ENCODE results near the gene CMIP. TPM values are rescaled to one million over a fixed set of nuclear protein-coding genes. Genes with fewer than 3 reads are reported as not detected.

The CMIP gene
- polyA plus RNA-seq, 1 donor from 2014 or later: 15.1 TPM

- Histone ChIP-seq H3K9me3 (ENCODE audit: low read length) (no peaks in the 10 kb centered on the region), H3K9ac (ENCODE audit: low read length) (no peak overlapping the region), H2AFZ (ENCODE audit: low read depth, low read length) (no peak overlapping the region), H3K4me2 (ENCODE audit: low read length) (no peak overlapping the region), H3F3A (ENCODE audit: insufficient read depth, low read length, poor library complexity, severe bottlenecking) (no peaks in the 10 kb centered on the region), H3K79me2 (replicated peaks; ENCODE audit: insufficient read depth, low read length) (peaks cover 18% of the 10 kb centered on the region), H4K20me1 (ENCODE audit: insufficient read depth) (no peaks in the 10 kb centered on the region), H3K9me2 (ENCODE audit: insufficient read depth, low read length) (no peaks in the 10 kb centered on the region), H3K4me3 (ENCODE audit: low read length) (no peak overlapping the region), H3K36me3 (ENCODE audit: insufficient read depth, low read length) (no peaks in the 10 kb centered on the region), H3K27ac (ENCODE audit: low read length) (no peak overlapping the region), H3K27me3 (ENCODE audit: insufficient read depth, low read depth, low read length) (no peaks in the 10 kb centered on the region)
- TF ChIP-seq MXI1 (conservative IDR thresholded peaks at IDR 0.05; ENCODE audit: poor library complexity, severe bottlenecking) (no peak), REST (IDR thresholded peaks at IDR 0.05; ENCODE audit: borderline replicate concordance) (no peak), POLR2AphosphoS5 (IDR thresholded peaks at IDR 0.05) (no peak), EZH2 (IDR thresholded peaks at IDR 0.05; ENCODE audit: borderline replicate concordance, insufficient read depth, low read length, poor library complexity, severe bottlenecking) (no peak), EP300 (conservative IDR thresholded peaks at IDR 0.05; ENCODE audit: poor library complexity, severe bottlenecking) (no peak), TAF1 (IDR thresholded peaks at IDR 0.05; ENCODE audit: low read depth) (no peak), RAD21 (conservative IDR thresholded peaks at IDR 0.05) (no peak), SMC3 (conservative IDR thresholded peaks at IDR 0.05; ENCODE audit: poor library complexity) (no peak)
- TF ChIP-seq, protein P1, sequence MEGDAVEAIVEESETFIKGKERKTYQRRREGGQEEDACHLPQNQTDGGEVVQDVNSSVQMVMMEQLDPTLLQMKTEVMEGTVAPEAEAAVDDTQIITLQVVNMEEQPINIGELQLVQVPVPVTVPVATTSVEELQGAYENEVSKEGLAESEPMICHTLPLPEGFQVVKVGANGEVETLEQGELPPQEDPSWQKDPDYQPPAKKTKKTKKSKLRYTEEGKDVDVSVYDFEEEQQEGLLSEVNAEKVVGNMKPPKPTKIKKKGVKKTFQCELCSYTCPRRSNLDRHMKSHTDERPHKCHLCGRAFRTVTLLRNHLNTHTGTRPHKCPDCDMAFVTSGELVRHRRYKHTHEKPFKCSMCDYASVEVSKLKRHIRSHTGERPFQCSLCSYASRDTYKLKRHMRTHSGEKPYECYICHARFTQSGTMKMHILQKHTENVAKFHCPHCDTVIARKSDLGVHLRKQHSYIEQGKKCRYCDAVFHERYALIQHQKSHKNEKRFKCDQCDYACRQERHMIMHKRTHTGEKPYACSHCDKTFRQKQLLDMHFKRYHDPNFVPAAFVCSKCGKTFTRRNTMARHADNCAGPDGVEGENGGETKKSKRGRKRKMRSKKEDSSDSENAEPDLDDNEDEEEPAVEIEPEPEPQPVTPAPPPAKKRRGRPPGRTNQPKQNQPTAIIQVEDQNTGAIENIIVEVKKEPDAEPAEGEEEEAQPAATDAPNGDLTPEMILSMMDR (IDR thresholded peaks at IDR 0.05; ENCODE audit: poor library complexity, severe bottlenecking): no peak
These were observed 151.2 kb downstream of the CMIP start for GRCh38 chr16:81595629-81596292.

DNA sequence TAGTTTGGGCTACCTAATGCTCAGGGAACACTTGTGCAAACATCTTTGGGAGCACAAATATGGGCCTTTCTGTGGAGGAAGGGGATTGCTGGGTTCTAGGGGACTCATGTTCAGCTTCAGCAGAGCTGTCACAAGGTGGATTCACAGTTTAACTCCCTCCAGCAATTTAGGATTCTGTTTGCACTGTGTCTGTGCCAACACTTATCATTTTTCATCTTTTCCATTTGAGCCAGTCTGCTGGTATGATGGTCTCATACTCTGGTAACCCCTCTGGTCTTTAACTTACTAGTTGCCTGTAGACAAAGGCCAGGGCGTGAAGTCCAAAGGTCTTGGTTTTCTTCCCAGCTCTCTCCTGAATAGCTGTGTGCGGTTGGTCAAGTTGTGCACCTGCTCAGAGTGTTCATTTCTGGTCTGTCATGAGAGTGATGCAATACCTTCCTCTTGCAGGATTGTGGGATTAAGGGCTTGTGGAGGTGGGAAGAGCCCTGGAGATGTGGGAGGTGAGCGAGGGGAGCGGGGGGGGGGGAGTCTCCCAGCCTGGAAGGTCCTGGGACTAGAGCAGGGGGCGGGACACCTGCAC lies 152.6 kb downstream of the CMIP start:
- H3K79me2 ChIP-seq (replicated peaks; ENCODE audit: insufficient read depth, low read length): peaks cover 27% of the 10 kb centered on the region
- no peaks in the 10 kb centered on the region for H3K9me3 ChIP-seq (ENCODE audit: low read length)
- H3K27ac ChIP-seq (ENCODE audit: low read length): no peak overlapping the region
- H3K36me3 ChIP-seq (ENCODE audit: insufficient read depth, low read length): no peaks in the 10 kb centered on the region
- H3K4me3 ChIP-seq (ENCODE audit: low read length): no peak overlapping the region
- no peaks in the 10 kb centered on the region for H3K9me2 ChIP-seq (ENCODE audit: insufficient read depth, low read length)
- TF ChIP-seq TAF1 (IDR thresholded peaks at IDR 0.05; ENCODE audit: low read depth) (no peak), POLR2AphosphoS5 (IDR thresholded peaks at IDR 0.05) (no peak), EZH2 (IDR thresholded peaks at IDR 0.05; ENCODE audit: borderline replicate concordance, insufficient read depth, low read length, poor library complexity, severe bottlenecking) (no peak), RAD21 (conservative IDR thresholded peaks at IDR 0.05) (no peak), REST (IDR thresholded peaks at IDR 0.05; ENCODE audit: borderline replicate concordance) (no peak), EP300 (conservative IDR thresholded peaks at IDR 0.05; ENCODE audit: poor library complexity, severe bottlenecking) (no peak), MXI1 (conservative IDR thresholded peaks at IDR 0.05; ENCODE audit: poor library complexity, severe bottlenecking) (no peak)
- TF ChIP-seq, protein P1 (IDR thresholded peaks at IDR 0.05; ENCODE audit: poor library complexity, severe bottlenecking): no peak
- no peak overlapping the region for H3K4me2 ChIP-seq (ENCODE audit: low read length)
- no peaks in the 10 kb centered on the region for H3K27me3 ChIP-seq (ENCODE audit: insufficient read depth, low read depth, low read length)
- H3F3A ChIP-seq (ENCODE audit: insufficient read depth, low read length, poor library complexity, severe bottlenecking): no peaks in the 10 kb centered on the region
- no peak overlapping the region for H3K9ac ChIP-seq (ENCODE audit: low read length)
- H4K20me1 ChIP-seq (ENCODE audit: insufficient read depth): no peaks in the 10 kb centered on the region
- H2AFZ ChIP-seq (ENCODE audit: low read depth, low read length): no peak overlapping the region
